ENCODE data around the gene SWAP70. TPM values are rescaled to one million over a fixed set of nuclear protein-coding genes. Genes with fewer than 3 reads are reported as not detected.

SWAP70 gene
- total and polyA plus RNA-seq, 9 of the 15 experiments (the other 6 are each of a cell fraction or from before 2014, with no cell fraction given) = 1.7 to 4.9 (median 3.9) TPM

DNA sequence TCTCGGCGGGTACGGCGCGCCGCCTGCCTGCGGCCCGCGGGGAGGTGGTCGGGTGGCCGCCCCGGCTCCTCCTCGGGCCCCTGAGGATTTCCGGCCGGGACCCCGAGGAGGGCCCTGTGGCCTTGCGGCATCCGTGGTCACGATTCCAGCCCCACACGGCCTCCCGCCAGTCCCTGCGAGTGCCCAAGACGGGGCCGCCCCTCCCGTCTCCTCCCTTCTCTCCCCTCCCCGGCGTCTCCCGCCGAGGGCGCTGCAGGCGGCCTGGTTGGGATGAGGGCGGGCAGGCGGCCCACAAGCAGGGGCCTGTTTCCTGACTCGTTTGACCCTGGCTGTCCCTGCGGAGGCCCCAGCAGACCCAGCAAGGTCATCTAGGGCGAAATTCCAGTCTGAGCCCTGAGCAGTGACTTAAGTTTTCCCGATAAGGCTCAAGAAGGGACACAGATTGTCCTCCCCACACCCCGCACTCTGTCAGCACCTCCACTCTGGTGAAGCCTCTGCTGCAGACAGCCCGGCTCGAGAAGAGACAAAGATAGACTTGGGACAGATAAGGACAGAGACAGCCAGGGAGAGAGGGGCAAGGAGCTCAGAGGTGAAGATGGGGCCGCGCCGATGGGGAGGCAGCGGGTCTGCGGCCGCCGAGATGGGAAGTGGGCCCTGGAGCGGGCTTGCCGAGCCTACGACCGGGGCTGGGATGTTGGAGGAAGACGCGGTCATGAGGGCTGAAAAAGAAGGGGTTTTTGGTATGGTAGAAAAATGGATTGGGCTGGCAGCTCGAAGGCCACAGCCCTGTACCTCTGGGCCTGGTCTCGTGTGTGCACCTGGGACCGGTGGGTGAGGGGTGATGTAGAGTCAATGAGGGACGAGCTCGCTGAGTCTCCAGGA is 95.0 kb downstream of the SWAP70 start (continued):
- TF ChIP-seq JUND (IDR thresholded peaks at IDR 0.05; ENCODE audit: borderline replicate concordance, low read depth, low read length) (0 out of 2 replicates have a peak, but pooled peaks have one; percentile 30), JUND (tag; IDR thresholded peaks at IDR 0.05; ENCODE audit: borderline replicate concordance, low read depth, low read length) (no peak), ZBED1 (IDR thresholded peaks at IDR 0.05) (no peak), MYBL2 (IDR thresholded peaks at IDR 0.05; ENCODE audit: low read depth) (no peak), MYBL2 (CRISPR knock-in tag; IDR thresholded peaks at IDR 0.05; ENCODE audit: borderline replicate concordance) (no peak), SMARCA5 (IDR thresholded peaks at IDR 0.05) (0 out of 2 replicates have a peak, but pooled peaks have one; percentile 17), MTA1 (IDR thresholded peaks at IDR 0.05; ENCODE audit: borderline replicate concordance) (no peak), PHTF2 (CRISPR knock-in tag; IDR thresholded peaks at IDR 0.05) (no peak), MXI1 (IDR thresholded peaks at IDR 0.05; ENCODE audit: low read depth, low read length) (no peak), NR2C2 (CRISPR knock-in tag; IDR thresholded peaks at IDR 0.05) (no peak), NR2C2 (tag; IDR thresholded peaks at IDR 0.05) (peak; percentile 57), FOSL1 (tag; conservative IDR thresholded peaks at IDR 0.05) (no peak), FOXA3 (CRISPR knock-in tag; conservative IDR thresholded peaks at IDR 0.05 in 1 of 2, IDR thresholded peaks at IDR 0.05 in 1 of 2) (no peak), BMI1 (IDR thresholded peaks at IDR 0.05; ENCODE audit: low read length) (no peak), RAD51 (IDR thresholded peaks at IDR 0.05; ENCODE audit: borderline replicate concordance, low read depth) (no peak), PCBP1 (IDR thresholded peaks at IDR 0.05; ENCODE audit: low read depth, low read length, poor library complexity, severe bottlenecking) (peak; percentile 61), ZNF384 (IDR thresholded peaks at IDR 0.05; ENCODE audit: low read depth, low read length) (no peak)
- TF ChIP-seq, protein P1, sequence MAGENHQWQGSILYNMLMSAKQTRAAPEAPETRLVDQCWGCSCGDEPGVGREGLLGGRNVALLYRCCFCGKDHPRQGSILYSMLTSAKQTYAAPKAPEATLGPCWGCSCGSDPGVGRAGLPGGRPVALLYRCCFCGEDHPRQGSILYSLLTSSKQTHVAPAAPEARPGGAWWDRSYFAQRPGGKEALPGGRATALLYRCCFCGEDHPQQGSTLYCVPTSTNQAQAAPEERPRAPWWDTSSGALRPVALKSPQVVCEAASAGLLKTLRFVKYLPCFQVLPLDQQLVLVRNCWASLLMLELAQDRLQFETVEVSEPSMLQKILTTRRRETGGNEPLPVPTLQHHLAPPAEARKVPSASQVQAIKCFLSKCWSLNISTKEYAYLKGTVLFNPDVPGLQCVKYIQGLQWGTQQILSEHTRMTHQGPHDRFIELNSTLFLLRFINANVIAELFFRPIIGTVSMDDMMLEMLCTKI (IDR thresholded peaks at IDR 0.05; ENCODE audit: partially characterized antibody) = no peak
- TF ChIP-seq, protein P2, sequence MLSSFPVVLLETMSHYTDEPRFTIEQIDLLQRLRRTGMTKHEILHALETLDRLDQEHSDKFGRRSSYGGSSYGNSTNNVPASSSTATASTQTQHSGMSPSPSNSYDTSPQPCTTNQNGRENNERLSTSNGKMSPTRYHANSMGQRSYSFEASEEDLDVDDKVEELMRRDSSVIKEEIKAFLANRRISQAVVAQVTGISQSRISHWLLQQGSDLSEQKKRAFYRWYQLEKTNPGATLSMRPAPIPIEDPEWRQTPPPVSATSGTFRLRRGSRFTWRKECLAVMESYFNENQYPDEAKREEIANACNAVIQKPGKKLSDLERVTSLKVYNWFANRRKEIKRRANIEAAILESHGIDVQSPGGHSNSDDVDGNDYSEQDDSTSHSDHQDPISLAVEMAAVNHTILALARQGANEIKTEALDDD (IDR thresholded peaks at IDR 0.05) = no peak
- TF ChIP-seq, protein P3, sequence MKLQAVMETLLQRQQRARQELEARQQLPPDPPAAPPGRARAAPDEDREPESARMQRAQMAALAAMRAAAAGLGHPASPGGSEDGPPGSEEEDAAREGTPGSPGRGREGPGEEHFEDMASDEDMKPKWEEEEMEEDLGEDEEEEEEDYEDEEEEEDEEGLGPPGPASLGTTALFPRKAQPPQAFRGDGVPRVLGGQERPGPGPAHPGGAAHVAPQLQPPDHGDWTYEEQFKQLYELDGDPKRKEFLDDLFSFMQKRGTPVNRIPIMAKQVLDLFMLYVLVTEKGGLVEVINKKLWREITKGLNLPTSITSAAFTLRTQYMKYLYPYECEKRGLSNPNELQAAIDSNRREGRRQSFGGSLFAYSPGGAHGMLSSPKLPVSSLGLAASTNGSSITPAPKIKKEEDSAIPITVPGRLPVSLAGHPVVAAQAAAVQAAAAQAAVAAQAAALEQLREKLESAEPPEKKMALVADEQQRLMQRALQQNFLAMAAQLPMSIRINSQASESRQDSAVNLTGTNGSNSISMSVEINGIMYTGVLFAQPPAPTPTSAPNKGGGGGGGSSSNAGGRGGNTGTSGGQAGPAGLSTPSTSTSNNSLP (IDR thresholded peaks at IDR 0.05; ENCODE audit: borderline replicate concordance, low read depth, low read length) = no peak
- TF ChIP-seq, protein P4, sequence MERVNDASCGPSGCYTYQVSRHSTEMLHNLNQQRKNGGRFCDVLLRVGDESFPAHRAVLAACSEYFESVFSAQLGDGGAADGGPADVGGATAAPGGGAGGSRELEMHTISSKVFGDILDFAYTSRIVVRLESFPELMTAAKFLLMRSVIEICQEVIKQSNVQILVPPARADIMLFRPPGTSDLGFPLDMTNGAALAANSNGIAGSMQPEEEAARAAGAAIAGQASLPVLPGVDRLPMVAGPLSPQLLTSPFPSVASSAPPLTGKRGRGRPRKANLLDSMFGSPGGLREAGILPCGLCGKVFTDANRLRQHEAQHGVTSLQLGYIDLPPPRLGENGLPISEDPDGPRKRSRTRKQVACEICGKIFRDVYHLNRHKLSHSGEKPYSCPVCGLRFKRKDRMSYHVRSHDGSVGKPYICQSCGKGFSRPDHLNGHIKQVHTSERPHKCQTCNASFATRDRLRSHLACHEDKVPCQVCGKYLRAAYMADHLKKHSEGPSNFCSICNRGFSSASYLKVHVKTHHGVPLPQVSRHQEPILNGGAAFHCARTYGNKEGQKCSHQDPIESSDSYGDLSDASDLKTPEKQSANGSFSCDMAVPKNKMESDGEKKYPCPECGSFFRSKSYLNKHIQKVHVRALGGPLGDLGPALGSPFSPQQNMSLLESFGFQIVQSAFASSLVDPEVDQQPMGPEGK (CRISPR knock-in tag; IDR thresholded peaks at IDR 0.05; ENCODE audit: borderline replicate concordance) = no peak

All from K562 (cell line).